K562 (cell line): ENCODE data around the gene RPS27. TPM values are rescaled to one million over a fixed set of nuclear protein-coding genes. Genes with fewer than 3 reads are reported as not detected.

Experiments
- ATF1 ChIP-seq, 2 experiments: fragments of 450-650 bp in 1 of 2; IDR thresholded peaks; 2 replicates each; pipeline ENCODE4 v1.6.1; 2016; ENCODE audit warnings: missing compliant biosample characterization in 1 of 2, missing genetic modification characterization in 1 of 2
- BRCA1 ChIP-seq, 2 experiments: fragments of 450-650 bp in 1 of 2; sonication (generic) in 1 of 2; formaldehyde crosslinking in 1 of 2; IDR thresholded peaks; 2 replicates each; pipeline versions ENCODE4 v1.5.0 to v1.6.1; 2017 to 2020; ENCODE audit warnings: mild to moderate bottlenecking in 1 of 2, missing genetic modification reagents in 1 of 2
- CBX8 ChIP-seq: fragments of 200-600 bp; sonication (generic); IDR thresholded peaks from 2 replicates; pipeline ENCODE4 v1.6.1; 2012; ENCODE audit warnings: borderline replicate concordance, mixed run types, low read depth, mild to moderate bottlenecking, moderate library complexity, mixed read lengths, low read length, control low read depth, inconsistent platforms; ENCODE audit not compliant: poor library complexity, severe bottlenecking; ENCODE audit errors: extremely low read depth
- CHD2 ChIP-seq: IDR thresholded peaks from 2 replicates; pipeline ENCODE4 v1.6.1; 2011; ENCODE audit warnings: low read depth, low read length
- CHD4 ChIP-seq: fragments of 200-600 bp; sonication (generic); IDR thresholded peaks from 3 replicates; pipeline ENCODE4 v1.6.1; 2012; ENCODE audit warnings: low read depth, mild to moderate bottlenecking, mixed read lengths, low read length, inconsistent platforms; ENCODE audit not compliant: insufficient read depth, insufficient replicate concordance, poor library complexity, severe bottlenecking
- ETS1 ChIP-seq: conservative IDR thresholded peaks from 2 replicates; pipeline ENCODE4 v1.6.1; 2011; ENCODE audit warnings: low read depth, mild to moderate bottlenecking, low read length; ENCODE audit not compliant: control insufficient read depth
- GABPA ChIP-seq: fragments of 200-800 bp; sonication (Bioruptor generic); conservative IDR thresholded peaks from 2 replicates; pipeline ENCODE4 v1.6.1; 2016; ENCODE audit warnings: low read depth, missing genetic modification characterization, missing compliant biosample characterization
- KLF16 ChIP-seq: IDR thresholded peaks from 2 replicates; pipeline ENCODE4 v1.6.1; 2016; ENCODE audit warnings: antibody characterized with exemption
- MECOM ChIP-seq: fragments of 250-450 bp; sonication (Bioruptor Pico); IDR thresholded peaks from 2 replicates; pipeline ENCODE4 v1.8.0; 2022; ENCODE audit warnings: inconsistent platforms
- NCOA2 ChIP-seq, 2 experiments: fragments of 450-650 bp; IDR thresholded peaks; 2 replicates each; pipeline ENCODE4 v1.6.1; 2018; ENCODE audit warnings: mild to moderate bottlenecking in 2 of 2, moderate library complexity in 1 of 2; ENCODE audit not compliant: partially characterized antibody in 2 of 2
- NFE2 ChIP-seq: IDR thresholded peaks from 2 replicates; pipeline ENCODE4 v1.6.1; 2014; ENCODE audit warnings: antibody characterized with exemption, low read depth
- NKRF ChIP-seq: fragments of 450-650 bp; IDR thresholded peaks from 2 replicates; pipeline ENCODE4 v1.6.1; 2016; ENCODE audit warnings: borderline replicate concordance
- PHF20 ChIP-seq: fragments of 450-650 bp; IDR thresholded peaks from 2 replicates; pipeline ENCODE4 v1.6.1; 2018; ENCODE audit not compliant: partially characterized antibody
- PRMT5 ChIP-seq: sonication (generic); formaldehyde crosslinking; IDR thresholded peaks from 2 replicates; pipeline ENCODE4 v1.5.0; 2020; ENCODE audit warnings: missing genetic modification reagents
- PTBP1 ChIP-seq: fragments of 200-400 bp; formaldehyde crosslinking; IDR thresholded peaks from 2 replicates; pipeline ENCODE4 v1.6.1; 2017; ENCODE audit warnings: low read depth, low read length
- RBBP5 ChIP-seq: fragments of 200-600 bp; sonication (generic); IDR thresholded peaks from 2 replicates; pipeline ENCODE4 v1.6.1; 2012; ENCODE audit warnings: borderline replicate concordance, mild to moderate bottlenecking, low read length, control low read depth, inconsistent platforms; ENCODE audit not compliant: insufficient read depth, poor library complexity, severe bottlenecking
- SRF ChIP-seq, 2 experiments: fragments of 250-450, 450-650 bp in 1 of 2; sonication (Bioruptor Pico) in 1 of 2; sonication (generic) in 1 of 2; formaldehyde crosslinking; IDR thresholded peaks; 2 replicates each; pipeline versions ENCODE4 v1.5.0 to v1.5.1; 2020 to 2022; ENCODE audit warnings: mild to moderate bottlenecking in 1 of 2, missing genetic modification reagents in 1 of 2
- STAG1 ChIP-seq: sonication (generic); formaldehyde crosslinking; IDR thresholded peaks from 2 replicates; pipeline ENCODE4 v1.5.0; 2020; ENCODE audit warnings: missing genetic modification reagents, borderline replicate concordance
- TRIM24 ChIP-seq, 2 experiments: fragments of 450-650 bp; IDR thresholded peaks; 2 replicates each; pipeline ENCODE4 v1.6.1; 2016
- TRIM25 ChIP-seq: fragments of 450-650 bp; IDR thresholded peaks from 2 replicates; pipeline ENCODE4 v1.7.0; 2016; ENCODE audit warnings: borderline replicate concordance
- U2AF2 ChIP-seq: fragments of 200-400 bp; formaldehyde crosslinking; optimal IDR thresholded peaks from 2 replicates; pipeline ENCODE3; 2017; ENCODE audit warnings: low read depth, mild to moderate bottlenecking, low read length
- ZNF146 ChIP-seq: IDR thresholded peaks from one replicate; pipeline ENCODE4 v1.6.1; 2018; ENCODE audit warnings: missing compliant biosample characterization; ENCODE audit not compliant: unreplicated experiment
- ZNF253 ChIP-seq: fragments of 250-450 bp; sonication (Bioruptor Pico); conservative IDR thresholded peaks from 2 replicates; pipeline ENCODE4 v1.6.1; 2021; ENCODE audit warnings: mild to moderate bottlenecking
- polyA plus RNA-seq, 8 experiments: library from polyadenylated mRNA; depleted of rRNA in 4 of 8; stranded (reverse) in 5 of 8; unstranded in 3 of 8; fragments of >200 nt; fragmentation: Nextera tagmentation in 2 of 8; fragmentation: Illumina TruSeq in 1 of 8; extraction: Ambion mirVana in 2 of 8; extraction: Trizol in 1 of 8; gene quantifications; 2 replicates each; pipeline versions ENCODE4 v1.2.1 to v1.2.3, GENCODE V29; 2011 to 2014; ENCODE audit warnings: inconsistent platforms in 1 of 8, missing spikeins in 1 of 8
- total RNA-seq, 7 experiments: library from RNA; depleted of rRNA in 6 of 7; stranded (reverse); fragments of >200 nt in 6 of 7; fragmentation: Illumina TruSeq in 2 of 7; extraction: Trizol in 2 of 7; gene quantifications; 2 replicates each; pipeline versions ENCODE4 v1.2.1 to v1.2.3, GENCODE V29; 2011 to 2021; ENCODE audit warnings: low replicate concordance in 1 of 7

RPS27 gene
- total and polyA plus RNA-seq, 9 of the 15 experiments (the other 6 are each of a cell fraction or from before 2014, with no cell fraction given): 2,091 to 9,377 (median 6,706) TPM

DNA sequence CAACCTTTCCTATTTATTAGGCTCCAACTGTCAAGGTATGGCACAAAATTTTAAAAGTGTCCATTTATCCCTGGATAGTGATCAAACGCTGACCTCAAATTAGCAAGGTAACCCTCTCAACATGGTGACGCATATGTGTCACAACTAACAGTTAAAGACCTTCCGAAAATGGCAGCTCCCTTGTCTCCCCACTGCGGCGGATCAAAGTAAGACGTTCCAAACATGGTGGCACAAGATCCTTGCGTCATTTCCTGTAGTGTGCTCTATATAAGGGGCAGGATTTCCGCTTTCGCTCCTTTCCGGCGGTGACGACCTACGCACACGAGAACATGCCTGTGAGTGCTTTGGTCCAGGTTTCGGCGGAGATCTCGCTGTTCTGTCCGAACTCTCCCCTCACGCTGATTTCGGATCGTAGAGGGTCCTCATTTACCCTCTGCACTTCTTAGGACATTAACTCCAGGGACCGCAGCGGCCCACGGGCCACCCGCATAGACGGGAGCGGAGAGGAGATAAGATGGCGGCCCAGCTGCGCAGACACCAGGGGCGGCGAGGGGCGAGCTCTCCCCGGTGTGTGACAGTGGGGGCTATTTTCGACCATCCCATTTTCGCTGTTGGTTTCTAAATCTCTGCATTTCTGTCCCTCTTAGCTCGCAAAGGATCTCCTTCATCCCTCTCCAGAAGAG is at the start of gene RPS27 (continued):
- TF ChIP-seq SRF (CRISPR knock-in tag; IDR thresholded peaks at IDR 0.05): peak in 1 of 2 experiments; percentile 77; a peak in 2 of 4 replicates
- no peak for TF ChIP-seq CHD2
- no peak for TF ChIP-seq NFE2
- TF ChIP-seq PRMT5 (CRISPR knock-in tag): no peak
- no peak for TF ChIP-seq CHD4
- peak; percentile 85 for TF ChIP-seq ETS1
- TF ChIP-seq ATF1 (CRISPR knock-in tag; IDR thresholded peaks at IDR 0.05): no peak
- peak; percentile 98 for TF ChIP-seq ATF1 (tag; IDR thresholded peaks at IDR 0.05)
- TF ChIP-seq PHF20: peak; percentile 89
- no peak for TF ChIP-seq U2AF2
- TF ChIP-seq MECOM (CRISPR knock-in tag): no peak
- no peak for TF ChIP-seq ZNF253
- 0 out of 2 replicates have a peak, but pooled peaks have one; percentile 39 for TF ChIP-seq PTBP1
- no peak for TF ChIP-seq STAG1 (CRISPR knock-in tag)
- TF ChIP-seq RBBP5: peak; percentile 72
- TF ChIP-seq TRIM24 (IDR thresholded peaks at IDR 0.05): 0 out of 4 replicates have a peak, but pooled peaks of 1 of the 2 experiments have one; percentile 45
- peak; percentile 89 for TF ChIP-seq NKRF
- TF ChIP-seq GABPA (tag): peak; percentile 96
- no peak for TF ChIP-seq BRCA1 (IDR thresholded peaks at IDR 0.05)
- TF ChIP-seq BRCA1 (CRISPR knock-in tag; IDR thresholded peaks at IDR 0.05): no peak
- TF ChIP-seq NCOA2 (IDR thresholded peaks at IDR 0.05; ENCODE audit: partially characterized antibody in 2 of 2): no peak
- no peak for TF ChIP-seq TRIM25
- TF ChIP-seq KLF16: no peak
- no peak for TF ChIP-seq CBX8
- TF ChIP-seq ZNF146 (CRISPR knock-in tag): no peak
